OCI-LY3 (cell line): ENCODE results near the gene OR8D2.

Experiments used
- H2AFZ ChIP-seq: fragments of 200-600, 300-600 bp; shearing (Covaris generic); 2 replicates; pipeline ENCODE4 v1.6.0; 2014; ENCODE audit warnings: antibody characterized with exemption, low read depth, low read length
- H3K27ac ChIP-seq: fragments of 200-600, 300-600 bp; sonication (generic); 2 replicates; pipeline ENCODE4 v1.5.1; 2014; ENCODE audit warnings: mild to moderate bottlenecking, low read length, moderate library complexity, mixed read lengths
- H3K27me3 ChIP-seq: fragments of 200-600, 300-600 bp; sonication (generic); 2 replicates; pipeline ENCODE4 v1.6.1; 2014; ENCODE audit warnings: low read depth, low read length, mixed read lengths
- H3K36me3 ChIP-seq: fragments of 200-600, 300-600 bp; sonication (generic); replicated peaks from 2 replicates; pipeline ENCODE3; 2014; ENCODE audit warnings: low read depth, low read length, mixed read lengths
- H3K4me1 ChIP-seq: fragments of 300-600, 200-600 bp; sonication (generic); 2 replicates; pipeline ENCODE4 v1.6.1; 2014; ENCODE audit warnings: low read length, mixed read lengths
- H3K4me2 ChIP-seq: fragments of 200-600, 300-600 bp; sonication (generic); 2 replicates; pipeline ENCODE4 v1.6.1; 2014; ENCODE audit warnings: low read length, mixed read lengths
- H3K4me3 ChIP-seq: fragments of 300-600, 200-600 bp; sonication (generic); 2 replicates; pipeline ENCODE4 v1.5.1; 2014; ENCODE audit warnings: antibody characterized with exemption, mild to moderate bottlenecking, low read length, moderate library complexity
- H3K79me2 ChIP-seq: fragments of 300-600, 200-600 bp; shearing (Covaris generic); 2 replicates; pipeline ENCODE4 v1.6.1; 2014; ENCODE audit warnings: mild to moderate bottlenecking, low read length, mixed read lengths
- H3K9ac ChIP-seq: fragments of 300-600, 200-600 bp; shearing (Covaris generic); 2 replicates; pipeline ENCODE4 v1.6.0; 2014; ENCODE audit warnings: mild to moderate bottlenecking, low read length, moderate library complexity
- H3K9me3 ChIP-seq: fragments of 200-600, 300-600 bp; shearing (Covaris generic); 2 replicates; pipeline ENCODE4 v1.6.1; 2014; ENCODE audit warnings: low read length, mixed read lengths; ENCODE audit not compliant: insufficient read depth
- H4K20me1 ChIP-seq: fragments of 200-600, 300-600 bp; sonication (generic); 2 replicates; pipeline ENCODE4 v1.6.1; 2016; ENCODE audit warnings: low read length, mixed read lengths; ENCODE audit not compliant: insufficient read depth
- EZH2phosphoT487 ChIP-seq: fragments of 200-600 bp; shearing (Covaris generic); IDR thresholded peaks from 2 replicates; pipeline ENCODE4 v1.6.1; 2018; ENCODE audit warnings: antibody characterized with exemption, mixed run types, low read depth
- TF ChIP-seq, protein P1 (sequence below): fragments of 200-600, 300-600 bp; sonication (generic); IDR thresholded peaks from 2 replicates; pipeline ENCODE4 v1.5.1; 2014; ENCODE audit warnings: antibody characterized with exemption, low read length, low read depth

The OR8D2 gene

GRCh38 chr11:124296016-124296415 is 24.0 kb downstream of the OR8D2 start:
- TF ChIP-seq, protein P1, sequence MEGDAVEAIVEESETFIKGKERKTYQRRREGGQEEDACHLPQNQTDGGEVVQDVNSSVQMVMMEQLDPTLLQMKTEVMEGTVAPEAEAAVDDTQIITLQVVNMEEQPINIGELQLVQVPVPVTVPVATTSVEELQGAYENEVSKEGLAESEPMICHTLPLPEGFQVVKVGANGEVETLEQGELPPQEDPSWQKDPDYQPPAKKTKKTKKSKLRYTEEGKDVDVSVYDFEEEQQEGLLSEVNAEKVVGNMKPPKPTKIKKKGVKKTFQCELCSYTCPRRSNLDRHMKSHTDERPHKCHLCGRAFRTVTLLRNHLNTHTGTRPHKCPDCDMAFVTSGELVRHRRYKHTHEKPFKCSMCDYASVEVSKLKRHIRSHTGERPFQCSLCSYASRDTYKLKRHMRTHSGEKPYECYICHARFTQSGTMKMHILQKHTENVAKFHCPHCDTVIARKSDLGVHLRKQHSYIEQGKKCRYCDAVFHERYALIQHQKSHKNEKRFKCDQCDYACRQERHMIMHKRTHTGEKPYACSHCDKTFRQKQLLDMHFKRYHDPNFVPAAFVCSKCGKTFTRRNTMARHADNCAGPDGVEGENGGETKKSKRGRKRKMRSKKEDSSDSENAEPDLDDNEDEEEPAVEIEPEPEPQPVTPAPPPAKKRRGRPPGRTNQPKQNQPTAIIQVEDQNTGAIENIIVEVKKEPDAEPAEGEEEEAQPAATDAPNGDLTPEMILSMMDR: no peak
- TF ChIP-seq EZH2phosphoT487: no peak
- Histone ChIP-seq H3K4me1 (no peaks in the 10 kb centered on the region), H4K20me1 (no peaks in the 10 kb centered on the region), H3K4me3 (no peak overlapping the region), H3K4me2 (no peak overlapping the region), H3K9ac (no peak overlapping the region), H3K27ac (no peak overlapping the region), H3K36me3 (no peaks in the 10 kb centered on the region), H2AFZ (no peak overlapping the region), H3K27me3 (no peaks in the 10 kb centered on the region), H3K79me2 (no peaks in the 10 kb centered on the region), H3K9me3 (no peaks in the 10 kb centered on the region)

DNA sequence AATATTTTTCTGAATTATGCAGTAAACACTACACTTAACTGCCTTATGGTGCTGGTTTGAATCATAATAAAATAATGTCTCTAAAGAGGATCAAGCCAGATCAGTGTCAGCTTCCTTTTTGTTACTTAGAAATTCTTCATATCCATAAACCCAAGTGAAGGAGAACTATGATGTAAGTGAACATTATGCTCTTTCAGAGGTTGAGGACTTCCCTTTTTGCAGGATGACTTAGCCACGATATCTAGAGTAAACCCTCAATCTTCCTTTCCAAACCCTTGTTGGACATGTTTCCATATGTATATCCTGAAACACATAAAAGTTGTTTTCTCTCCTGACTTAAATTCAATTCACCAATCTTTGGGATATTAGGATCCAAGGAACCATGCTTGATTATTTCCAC is 25.3 kb downstream of the OR8D2 start:
- Histone ChIP-seq H3K9ac (no peak overlapping the region), H3K4me3 (no peak overlapping the region), H2AFZ (no peak overlapping the region), H3K36me3 (no peaks in the 10 kb centered on the region), H3K27ac (no peak overlapping the region), H3K27me3 (no peaks in the 10 kb centered on the region), H3K9me3 (no peaks in the 10 kb centered on the region), H4K20me1 (no peaks in the 10 kb centered on the region), H3K79me2 (no peaks in the 10 kb centered on the region), H3K4me2 (no peak overlapping the region), H3K4me1 (no peaks in the 10 kb centered on the region)
- TF ChIP-seq, protein P1: no peak
- no peak for TF ChIP-seq EZH2phosphoT487

- Histone ChIP-seq H3K79me2 (no peaks in the 10 kb centered on the region), H3K4me1 (no peaks in the 10 kb centered on the region), H3K36me3 (no peaks in the 10 kb centered on the region), H3K4me3 (no peak overlapping the region), H3K27me3 (no peaks in the 10 kb centered on the region), H3K9ac (no peak overlapping the region), H3K4me2 (no peak overlapping the region), H3K27ac (no peak overlapping the region), H4K20me1 (no peaks in the 10 kb centered on the region), H3K9me3 (no peaks in the 10 kb centered on the region), H2AFZ (no peak overlapping the region)
- TF ChIP-seq, protein P1: no peak
- no peak for TF ChIP-seq EZH2phosphoT487
These were observed 34.2 kb downstream of the OR8D2 start for GRCh38 chr11:124285610-124286344.

DNA sequence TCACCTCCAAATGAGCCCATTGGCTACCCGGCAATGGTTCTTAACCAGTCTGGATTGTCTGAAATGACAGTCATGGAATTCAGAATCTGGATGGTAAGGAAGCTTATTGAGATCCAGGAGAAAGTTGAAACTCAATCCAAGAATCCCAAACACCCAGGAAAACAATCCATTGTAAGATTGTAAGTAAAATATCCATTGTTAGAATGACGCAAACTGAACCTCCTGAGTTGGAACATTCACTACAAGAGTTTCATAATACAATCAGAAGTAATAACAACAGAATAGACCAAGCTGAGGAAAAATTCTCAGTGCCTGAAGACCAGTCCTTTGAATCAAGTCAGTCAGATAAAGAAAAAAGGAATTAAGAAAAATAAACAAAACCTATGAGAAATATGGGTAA is 41.7 kb downstream of the OR8D2 start:
- Histone ChIP-seq H2AFZ (no peak overlapping the region), H3K79me2 (no peaks in the 10 kb centered on the region)

More for the DNA sequence above, 41.7 kb downstream of the OR8D2 start:
- Histone ChIP-seq H3K9me3 (no peaks in the 10 kb centered on the region), H3K4me2 (no peak overlapping the region), H3K9ac (no peak overlapping the region), H3K27me3 (no peaks in the 10 kb centered on the region), H3K4me1 (no peaks in the 10 kb centered on the region), H4K20me1 (no peaks in the 10 kb centered on the region), H3K4me3 (no peak overlapping the region), H3K36me3 (no peaks in the 10 kb centered on the region), H3K27ac (no peak overlapping the region)
- no peak for TF ChIP-seq EZH2phosphoT487
- TF ChIP-seq, protein P1: no peak
